ENCODE data around the gene ADARB1.

Gene ADARB1

GRCh38 chr21:45257673-45258341, 183.4 kb downstream of the ADARB1 start:
- no peak for DNase-seq

GRCh38 chr21:45258466-45258865, 184.1 kb downstream of the ADARB1 start:
- no peak for DNase-seq

GRCh38 chr21:45259206-45259840, 184.9 kb downstream of the ADARB1 start:
- no peak for DNase-seq

GRCh38 chr21:45260191-45260825, 185.9 kb downstream of the ADARB1 start:
- no peak for DNase-seq

GRCh38 chr21:45261093-45261492, 186.7 kb downstream of the ADARB1 start:
- no peak for DNase-seq

- no peak for DNase-seq
Measured at GRCh38 chr21:45262041-45262581, 187.7 kb downstream of the ADARB1 start.

- DNase-seq, result no peak
Measured at GRCh38 chr21:45262616-45263015, 188.2 kb downstream of the ADARB1 start.

- DNase-seq, result no peak
Measured at GRCh38 chr21:45263534-45263933, 189.2 kb downstream of the ADARB1 start.

- no peak for DNase-seq
Measured at GRCh38 chr21:45264146-45264911, 189.9 kb downstream of the ADARB1 start.

GRCh38 chr21:45264912-45265515, 190.6 kb downstream of the ADARB1 start:
- DNase-seq, result no peak

- no peak for DNase-seq
Measured at GRCh38 chr21:45265721-45266517, 191.5 kb downstream of the ADARB1 start.

GRCh38 chr21:45266518-45267389, 192.4 kb downstream of the ADARB1 start:
- DNase-seq, result no peak

- no peak for DNase-seq
Measured at GRCh38 chr21:45267390-45267760, 193.0 kb downstream of the ADARB1 start.

GRCh38 chr21:45269861-45270260, 195.5 kb downstream of the ADARB1 start:
- DNase-seq, result no peak

GRCh38 chr21:45270306-45270821, 196.0 kb downstream of the ADARB1 start:
- no peak for DNase-seq

Data from DMS79 treated with DMSO at 0.1 percent for 48 hours (cell line).